CD14-positive monocyte (primary cell): Measurements from ENCODE around the gene USP24. TPM values are rescaled to one million over a fixed set of nuclear protein-coding genes. Genes with fewer than 3 reads are reported as not detected.

Experiments used
- DNase-seq, 3 donors: peaks; one replicate each; pipeline ENCODE4 v3.0.0-alpha.2; 2011 to 2022
- H2AFZ ChIP-seq: 2 replicates; pipeline ENCODE4 v1.6.0; 2012; ENCODE audit warnings: mild to moderate bottlenecking, low read depth, low read length, inconsistent platforms; ENCODE audit not compliant: insufficient read depth, poor library complexity, severe bottlenecking
- H3K27ac ChIP-seq, 2 donors: 1 replicate in 1 of 2; 2 replicates in 1 of 2; pipeline ENCODE4 v1.5.1; 2012 to 2013; ENCODE audit warnings: low read length in 2 of 2, control low read depth in 1 of 2, inconsistent platforms in 1 of 2, low read depth in 1 of 2, mild to moderate bottlenecking in 1 of 2
- H3K27me3 ChIP-seq, 2 donors: one replicate each; pipeline versions ENCODE4 v1.6.0 to v1.6.1; 2011 to 2013; ENCODE audit warnings: low read length in 2 of 2; ENCODE audit not compliant: control insufficient read depth in 2 of 2, insufficient read depth in 2 of 2
- H3K36me3 ChIP-seq, 2 donors: replicated peaks in 1 of 2; 1 replicate in 1 of 2; 2 replicates in 1 of 2; pipeline versions ENCODE4 v1.5.1 to v1.6.1; 2012 to 2013; ENCODE audit warnings: low read length in 2 of 2, control low read depth in 1 of 2, inconsistent platforms in 1 of 2, mild to moderate bottlenecking in 1 of 2; ENCODE audit not compliant: insufficient read depth in 2 of 2, control insufficient read depth in 1 of 2
- H3K4me1 ChIP-seq, 2 donors: 1 replicate in 1 of 2; 2 replicates in 1 of 2; pipeline versions ENCODE4 v1.5.1 to v1.6.1; 2012 to 2013; ENCODE audit warnings: low read length in 2 of 2, control low read depth in 1 of 2, inconsistent platforms in 1 of 2, mild to moderate bottlenecking in 1 of 2, moderate library complexity in 1 of 2; ENCODE audit not compliant: insufficient read depth in 2 of 2, control insufficient read depth in 1 of 2
- H3K4me2 ChIP-seq: replicated peaks from 2 replicates; pipeline ENCODE3; 2012; ENCODE audit warnings: low read length, moderate library complexity, mild to moderate bottlenecking; ENCODE audit not compliant: poor library complexity, severe bottlenecking; ENCODE audit errors: extremely low read depth
- H3K4me3 ChIP-seq, 3 experiments: fragments of 200-600 bp in 1 of 3; sonication (generic) in 1 of 3; replicated peaks in 1 of 3; 1 replicate in 2 of 3; 2 replicates in 1 of 3; pipeline ENCODE4 v1.5.1; 2011 to 2013; ENCODE audit warnings: low read length in 3 of 3, mild to moderate bottlenecking in 3 of 3, control low read depth in 2 of 3, low read depth in 2 of 3, inconsistent platforms in 1 of 3, moderate library complexity in 1 of 3
- H3K79me2 ChIP-seq: 2 replicates; pipeline ENCODE4 v1.6.0; 2012; ENCODE audit warnings: mild to moderate bottlenecking, control low read depth, inconsistent platforms, low read length, moderate library complexity; ENCODE audit not compliant: insufficient read depth
- H3K9ac ChIP-seq: 2 replicates; pipeline ENCODE4 v1.6.0; 2017; ENCODE audit warnings: low read length, mild to moderate bottlenecking; ENCODE audit not compliant: insufficient read depth, poor library complexity, severe bottlenecking
- H3K9me3 ChIP-seq, 2 donors: replicated peaks in 1 of 2; 1 replicate in 1 of 2; 2 replicates in 1 of 2; pipeline versions ENCODE4 v1.5.1 to v1.6.1; 2012 to 2013; ENCODE audit warnings: low read length in 2 of 2, control low read depth in 1 of 2; ENCODE audit not compliant: control insufficient read depth in 1 of 2, insufficient read depth in 1 of 2
- H4K20me1 ChIP-seq: 2 replicates; pipeline ENCODE4 v1.6.0; 2012; ENCODE audit warnings: mild to moderate bottlenecking, low read length, control low read depth, moderate library complexity; ENCODE audit not compliant: insufficient read depth
- H3K27ac Mint-ChIP-seq, 7 donors: one replicate each; pipeline ENCODE4 v1.8.0; 2020; ENCODE audit warnings: mild to moderate bottlenecking in 7 of 7, mixed read lengths in 7 of 7, moderate library complexity in 6 of 7, inconsistent platforms in 2 of 7
- H3K27me3 Mint-ChIP-seq, 3 donors: one replicate each; pipeline ENCODE4 v1.8.0; 2021 to 2022; ENCODE audit warnings: low read depth in 3 of 3, mild to moderate bottlenecking in 3 of 3, mixed read lengths in 3 of 3, moderate library complexity in 3 of 3, inconsistent platforms in 1 of 3
- H3K36me3 Mint-ChIP-seq, 2 donors: one replicate each; pipeline ENCODE4 v1.8.0; 2020; ENCODE audit warnings: mixed read lengths in 2 of 2, inconsistent platforms in 1 of 2, mild to moderate bottlenecking in 1 of 2
- H3K4me1 Mint-ChIP-seq: one replicate; pipeline ENCODE4 v1.8.0; 2020; ENCODE audit warnings: mild to moderate bottlenecking, mixed read lengths
- H3K4me3 Mint-ChIP-seq, 2 donors: one replicate each; pipeline ENCODE4 v1.8.0; 2020; ENCODE audit warnings: mild to moderate bottlenecking in 2 of 2, mixed read lengths in 2 of 2, moderate library complexity in 1 of 2
- H3K9me3 Mint-ChIP-seq, 7 donors: one replicate each; pipeline ENCODE4 v1.8.0; 2020 to 2022; ENCODE audit warnings: mixed read lengths in 7 of 7, mild to moderate bottlenecking in 6 of 7, moderate library complexity in 6 of 7, inconsistent platforms in 2 of 7
- WGBS: methylation state at CpG from one replicate; pipeline ENCODE4 v1.1.5; 2013; ENCODE audit warnings: missing lambda C conversion rate; ENCODE audit not compliant: insufficient coverage; 5-methylcytosine and 5-hydroxymethylcytosine counted together
- intact Hi-C, 2 donors: fragments of 100-400 bp; cut with micrococcal nuclease; formaldehyde crosslinking; loops; one replicate each; pipeline versions ENCODE4 v1.15.0 to v1.15.1; 2023
- polyA plus RNA-seq, 3 donors: library from polyadenylated mRNA; depleted of rRNA in 1 of 3; unstranded in 2 of 3; stranded (reverse) in 1 of 3; fragments of 300-500 nt in 2 of 3; fragments of >200 nt in 1 of 3; fragmentation: Illumina TruSeq in 2 of 3; gene quantifications; 1 replicate in 2 of 3; 2 replicates in 1 of 3; pipeline ENCODE4 v1.2.3, GENCODE V29; 2012 to 2021
- TF ChIP-seq, protein P1 (sequence below): fragments of 200-600 bp; IDR thresholded peaks from one replicate; pipeline ENCODE4 v1.8.0; 2022; ENCODE audit warnings: antibody characterized with exemption, mild to moderate bottlenecking

Gene USP24
- polyA plus RNA-seq, 3 donors = 1.1 to 14.2 (median 2.1) TPM

DNA sequence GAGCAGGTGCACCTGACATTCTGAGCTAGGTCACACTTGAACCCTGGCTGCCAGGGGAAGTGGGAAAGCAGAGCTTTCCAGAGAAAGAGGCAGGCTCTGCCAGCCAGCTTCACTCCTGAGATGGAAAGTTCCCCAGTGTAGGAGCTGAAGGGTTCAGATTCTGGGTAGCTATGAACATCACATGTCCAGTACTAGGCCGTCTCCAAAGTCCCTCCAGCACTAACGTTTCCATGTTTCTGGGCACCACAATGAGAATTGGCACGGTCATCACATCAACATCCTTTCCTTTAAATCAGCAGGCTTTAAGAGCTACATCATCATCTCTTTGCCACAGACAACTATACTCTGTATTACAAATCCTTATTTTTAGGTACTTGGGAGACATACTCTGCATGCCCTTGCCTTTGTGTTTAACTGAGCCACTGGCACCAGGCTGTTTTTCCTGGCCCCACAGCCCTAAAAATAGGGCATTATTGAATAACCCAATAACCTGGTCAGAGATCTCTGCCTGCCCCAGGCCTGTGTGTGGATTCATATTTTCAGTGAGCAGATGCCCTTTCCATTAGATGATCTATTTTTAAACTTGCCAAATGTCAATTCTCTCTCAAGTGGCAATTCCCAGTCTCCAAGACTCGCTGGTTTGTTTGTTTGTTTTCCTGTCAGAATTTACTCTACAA, 35.4 kb upstream of the USP24 start:
- no peak overlapping the region for H3K4me3 Mint-ChIP-seq
- H3K27me3 Mint-ChIP-seq = peaks cover 0 to 1% (median 0%) of the 10 kb centered on the region in 3 donors
- H3K4me1 Mint-ChIP-seq = peaks cover 4% of the 10 kb centered on the region
- Histone ChIP-seq H3K36me3 (no peaks in the 10 kb centered on the region), H2AFZ (no peak overlapping the region), H3K9me3 (no peaks in the 10 kb centered on the region), H3K4me3 (no peak overlapping the region), H3K4me2 (no peak overlapping the region), H3K9ac (no peak overlapping the region), H3K27me3 (no peaks in the 10 kb centered on the region), H3K79me2 (no peaks in the 10 kb centered on the region), H3K27ac (no peak overlapping the region), H3K4me1 (peaks cover 1 to 6% of the 10 kb centered on the region in 2 donors), H4K20me1 (no peaks in the 10 kb centered on the region)
- H3K36me3 Mint-ChIP-seq = no peaks in the 10 kb centered on the region
- H3K27ac Mint-ChIP-seq = no peak overlapping the region
- DNase-seq = no peak
- intact Hi-C loops = no loop called here
- H3K9me3 Mint-ChIP-seq = no peaks in the 10 kb centered on the region
- TF ChIP-seq, protein P1, sequence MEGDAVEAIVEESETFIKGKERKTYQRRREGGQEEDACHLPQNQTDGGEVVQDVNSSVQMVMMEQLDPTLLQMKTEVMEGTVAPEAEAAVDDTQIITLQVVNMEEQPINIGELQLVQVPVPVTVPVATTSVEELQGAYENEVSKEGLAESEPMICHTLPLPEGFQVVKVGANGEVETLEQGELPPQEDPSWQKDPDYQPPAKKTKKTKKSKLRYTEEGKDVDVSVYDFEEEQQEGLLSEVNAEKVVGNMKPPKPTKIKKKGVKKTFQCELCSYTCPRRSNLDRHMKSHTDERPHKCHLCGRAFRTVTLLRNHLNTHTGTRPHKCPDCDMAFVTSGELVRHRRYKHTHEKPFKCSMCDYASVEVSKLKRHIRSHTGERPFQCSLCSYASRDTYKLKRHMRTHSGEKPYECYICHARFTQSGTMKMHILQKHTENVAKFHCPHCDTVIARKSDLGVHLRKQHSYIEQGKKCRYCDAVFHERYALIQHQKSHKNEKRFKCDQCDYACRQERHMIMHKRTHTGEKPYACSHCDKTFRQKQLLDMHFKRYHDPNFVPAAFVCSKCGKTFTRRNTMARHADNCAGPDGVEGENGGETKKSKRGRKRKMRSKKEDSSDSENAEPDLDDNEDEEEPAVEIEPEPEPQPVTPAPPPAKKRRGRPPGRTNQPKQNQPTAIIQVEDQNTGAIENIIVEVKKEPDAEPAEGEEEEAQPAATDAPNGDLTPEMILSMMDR = no peak
- 100% methylated on average over 3 of the region's 4 CpGs for WGBS

DNA sequence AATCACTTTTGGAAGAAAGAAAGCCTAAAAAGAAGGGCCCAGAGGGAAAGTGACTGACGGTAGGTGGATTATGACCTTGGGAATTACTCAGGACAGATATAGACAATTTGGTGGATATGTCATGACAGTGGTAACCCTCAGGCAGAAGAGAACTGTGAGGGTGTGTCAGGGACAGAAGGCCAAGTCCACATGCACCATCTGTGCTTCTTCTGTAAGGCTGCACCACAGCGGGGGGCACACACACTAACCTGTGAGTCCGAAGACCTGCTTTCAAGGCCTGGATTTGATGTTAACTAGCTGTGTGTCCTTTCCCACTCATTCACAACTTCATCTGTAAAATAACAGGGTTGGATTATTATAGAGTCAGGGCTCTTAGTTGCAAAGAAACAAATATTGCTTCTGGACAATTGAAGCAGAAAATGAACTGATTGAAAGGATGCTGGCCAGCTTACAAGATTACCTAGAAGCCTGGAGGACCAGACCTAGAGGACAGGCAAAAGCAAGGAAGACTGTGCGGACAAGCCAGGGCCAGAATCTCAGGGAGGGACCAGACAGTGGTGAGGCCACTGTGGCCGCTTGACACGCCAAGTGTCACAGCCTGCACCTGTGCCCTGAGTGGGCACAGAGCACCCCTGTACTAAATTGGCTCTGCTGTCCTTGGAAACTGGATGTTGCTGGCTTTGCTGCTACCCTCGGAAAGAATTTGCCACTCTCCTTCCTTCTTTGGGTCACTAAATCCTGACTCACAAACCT, 34.7 kb upstream of the USP24 start:
- Mint-ChIP-seq H3K27me3 (peaks cover 0 to under 1% (median 0%) of the 10 kb centered on the region in 3 donors), H3K36me3 (no peaks in the 10 kb centered on the region), H3K4me3 (no peak overlapping the region), H3K9me3 (no peaks in the 10 kb centered on the region), H3K27ac (no peak overlapping the region), H3K4me1 (peaks cover 11% of the 10 kb centered on the region)
- no peaks in the 10 kb centered on the region for H3K27me3 ChIP-seq
- no peak overlapping the region for H3K27ac ChIP-seq
- DNase-seq = no peak
- H3K4me1 ChIP-seq = peaks cover 8 to 13% of the 10 kb centered on the region in 2 donors
- no peaks in the 10 kb centered on the region for H4K20me1 ChIP-seq
- no peaks in the 10 kb centered on the region for H3K79me2 ChIP-seq
- TF ChIP-seq, protein P1 = no peak
- no peak overlapping the region for H3K9ac ChIP-seq
- no peak overlapping the region for H2AFZ ChIP-seq
- 73% methylated on average over 5 of the region's 7 CpGs for WGBS
- intact Hi-C loops = no loop called here
- no peak overlapping the region for H3K4me2 ChIP-seq
- H3K4me3 ChIP-seq = no peak overlapping the region
- H3K9me3 ChIP-seq = no peaks in the 10 kb centered on the region
- H3K36me3 ChIP-seq = no peaks in the 10 kb centered on the region
